Hindlimb muscle (tissue), 1 donor: Measurements from ENCODE around the gene IRAK1. TPM values are rescaled to one million over a fixed set of nuclear protein-coding genes. Genes with fewer than 3 reads are reported as not detected.
"Not testable (repeated sequence)": the region's sequence is repeated elsewhere in the genome, so short reads cannot be mapped to it uniquely, and the experiment has no call there.

Source experiments
- DNase-seq: peaks from one replicate; pipeline ENCODE4 v3.0.0-alpha.2; 2013
- polyA plus RNA-seq: library from polyadenylated mRNA; unstranded; fragments of 120-200 nt; gene quantifications from one replicate; pipeline ENCODE4 v1.2.1, GENCODE V29; 2013; ENCODE audit not compliant: insufficient read length

IRAK1 gene
- polyA plus RNA-seq, 1 donor: 46.3 TPM

- DNase-seq: no peak
These were observed 25.7 kb downstream of the IRAK1 start for GRCh38 chrX:153993978-153994377.

DNA sequence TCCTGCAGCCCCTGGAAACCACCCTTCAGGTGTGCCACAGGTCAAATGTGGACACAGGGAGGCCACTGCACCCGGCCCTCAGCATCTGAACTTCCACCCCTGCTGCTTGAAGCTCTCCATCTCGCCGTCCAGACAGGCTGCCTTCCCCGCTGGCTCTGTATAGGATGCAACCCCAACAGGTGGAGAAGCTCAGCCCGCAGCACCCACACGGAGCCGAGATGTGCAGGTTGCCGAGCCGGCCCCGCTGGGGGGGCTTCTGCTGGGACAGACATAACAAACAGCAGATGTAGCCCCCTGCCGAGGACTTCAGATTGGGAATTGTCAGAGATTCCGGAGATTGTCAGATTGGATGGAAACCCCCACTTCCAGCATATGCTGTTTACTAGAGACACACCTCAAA, 26.6 kb downstream of the IRAK1 start:
- DNase-seq: no peak

DNA sequence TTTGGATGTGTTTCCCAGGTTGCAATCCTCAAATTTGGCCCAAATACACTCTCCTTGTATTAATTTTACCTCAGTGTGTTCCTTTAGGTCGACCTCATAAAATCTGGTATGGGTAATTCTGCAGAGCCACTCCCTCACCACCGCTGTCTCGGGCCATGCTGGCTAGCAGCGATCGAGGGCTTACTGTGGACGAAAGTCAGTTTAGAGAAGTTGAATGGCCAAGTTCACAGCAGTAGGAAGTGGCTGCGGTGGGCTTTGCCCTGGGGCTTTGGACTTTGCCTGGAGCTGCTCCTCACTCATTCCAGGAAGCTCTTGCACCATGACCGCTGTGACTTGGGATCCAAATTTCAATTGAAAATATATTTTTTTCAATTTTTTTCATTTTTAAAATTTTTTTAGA, 27.5 kb downstream of the IRAK1 start:
- DNase-seq: no peak

DNA sequence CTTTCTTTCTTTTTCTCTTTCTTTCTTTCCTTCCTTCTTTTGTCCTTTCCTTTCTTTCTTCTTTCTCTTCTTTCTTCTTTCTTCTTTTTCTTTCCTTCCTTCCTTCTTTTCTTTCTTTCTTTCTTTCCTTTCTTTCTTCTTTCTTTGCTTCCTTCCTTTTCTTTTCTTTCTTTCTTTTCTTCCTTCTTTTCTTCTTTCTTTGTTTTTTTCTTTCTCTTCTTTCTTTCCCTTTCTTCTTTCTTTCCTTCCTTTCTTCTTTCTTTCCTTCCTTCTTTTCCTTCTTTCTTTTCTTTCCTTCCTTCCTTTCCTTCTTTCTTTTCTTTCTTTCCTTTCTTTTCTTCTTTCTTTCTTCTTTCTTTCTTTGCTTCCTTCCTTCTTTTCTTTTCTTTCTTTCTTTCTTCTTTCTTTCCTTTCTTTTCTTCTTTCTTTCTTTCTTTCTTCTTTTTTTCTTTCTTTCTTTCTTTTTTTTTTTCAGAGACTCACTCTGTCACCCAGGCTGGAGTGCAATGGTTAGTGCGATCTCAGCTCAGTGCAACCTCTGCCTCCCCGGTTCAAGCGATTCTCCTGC, 28.6 kb downstream of the IRAK1 start:
- DNase-seq: no peak

GRCh38 chrX:153989973-153990655, 29.6 kb downstream of the IRAK1 start:
- no peak for DNase-seq

DNA sequence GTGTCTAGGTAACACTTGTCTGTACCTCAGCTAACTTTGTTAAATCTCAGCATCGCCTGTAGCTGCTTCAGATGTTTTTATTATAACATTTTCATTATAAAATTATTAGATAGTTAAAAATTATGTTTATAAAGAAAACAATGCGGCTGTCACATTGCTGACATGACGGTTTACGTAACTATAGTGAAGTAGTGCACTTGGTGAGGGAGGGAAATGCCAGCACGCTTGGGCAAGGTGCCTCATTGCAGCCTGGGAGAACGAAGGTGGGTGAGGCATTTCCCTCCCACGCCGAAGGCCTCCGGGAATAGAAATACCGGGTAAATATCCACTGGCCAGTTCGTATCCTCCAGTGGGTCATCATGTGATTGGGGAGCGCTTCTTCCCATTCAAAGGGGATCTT, 31.2 kb downstream of the IRAK1 start:
- DNase-seq: no peak

DNA sequence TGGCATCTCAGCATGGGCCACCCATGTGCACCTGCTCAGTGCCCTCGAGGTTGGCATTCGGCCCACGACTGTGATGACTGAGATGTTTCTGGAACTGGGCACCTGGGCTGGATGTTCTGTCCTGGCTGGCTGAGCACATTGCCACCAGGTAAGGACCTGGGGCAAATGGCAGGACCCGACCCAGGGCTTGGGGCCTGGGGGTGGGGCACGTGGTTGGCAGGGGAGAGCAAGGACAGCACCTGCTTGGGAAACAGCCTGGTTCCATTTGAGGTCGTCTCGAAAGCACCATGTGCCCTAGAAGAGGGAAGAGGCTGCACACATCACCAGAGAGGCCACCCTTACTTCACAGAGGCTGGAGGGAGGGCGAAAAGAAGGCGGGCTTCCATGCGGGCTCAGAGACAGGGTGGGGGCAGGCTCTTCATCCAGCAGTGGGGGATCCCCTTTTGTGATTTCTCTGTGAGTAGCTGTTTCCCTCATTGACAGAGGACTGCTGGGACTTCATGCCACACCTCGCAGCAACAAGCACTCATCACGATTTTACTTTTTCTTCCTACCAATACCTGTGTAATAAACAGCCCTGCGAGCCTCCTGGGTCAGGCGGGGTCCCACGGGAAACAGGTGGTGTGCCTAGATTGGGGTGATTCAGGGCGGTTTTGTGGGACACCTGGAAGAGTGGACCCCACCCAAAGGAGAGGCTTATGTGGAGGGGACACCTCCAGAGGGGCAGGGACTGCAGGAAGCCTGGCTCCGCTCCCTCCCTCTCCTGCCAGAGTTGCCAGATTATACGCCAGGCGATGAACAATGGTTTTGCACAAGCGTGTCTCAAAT, 35.1 kb downstream of the IRAK1 start:
- no peak for DNase-seq

- no peak for DNase-seq
These were observed 36.3 kb downstream of the IRAK1 start for GRCh38 chrX:153983321-153983801.

DNA sequence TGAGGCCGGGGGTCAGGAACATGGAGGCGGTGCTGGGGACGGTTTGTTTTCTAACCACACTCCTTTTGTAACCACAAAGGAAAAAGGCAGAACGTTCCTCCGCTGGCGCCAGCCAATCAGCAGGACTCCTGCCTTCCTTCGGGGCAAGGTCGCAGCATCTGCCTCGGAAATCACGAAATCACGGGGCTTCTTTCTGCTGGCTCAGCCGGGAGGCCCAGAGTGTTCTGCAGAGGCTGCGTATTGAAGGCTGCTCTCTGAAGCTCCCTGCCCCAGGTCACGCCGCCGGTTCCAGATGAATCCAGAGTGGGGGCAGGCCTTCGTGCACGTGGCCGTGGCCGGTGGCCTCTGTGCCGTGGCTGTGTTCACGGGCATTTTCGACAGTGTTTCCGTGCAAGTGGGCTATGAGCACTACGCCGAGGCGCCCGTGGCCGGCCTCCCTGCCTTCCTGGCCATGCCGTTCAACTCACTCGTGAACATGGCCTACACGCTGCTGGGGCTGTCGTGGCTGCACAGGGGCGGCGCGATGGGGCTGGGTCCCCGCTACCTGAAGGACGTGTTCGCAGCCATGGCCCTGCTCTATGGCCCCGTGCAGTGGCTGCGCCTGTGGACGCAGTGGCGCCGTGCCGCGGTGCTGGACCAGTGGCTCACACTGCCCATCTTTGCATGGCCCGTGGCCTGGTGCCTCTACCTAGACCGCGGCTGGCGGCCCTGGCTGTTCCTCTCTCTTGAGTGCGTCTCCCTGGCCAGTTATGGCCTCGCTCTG, 37.8 kb downstream of the IRAK1 start:
- no peak for DNase-seq

DNA sequence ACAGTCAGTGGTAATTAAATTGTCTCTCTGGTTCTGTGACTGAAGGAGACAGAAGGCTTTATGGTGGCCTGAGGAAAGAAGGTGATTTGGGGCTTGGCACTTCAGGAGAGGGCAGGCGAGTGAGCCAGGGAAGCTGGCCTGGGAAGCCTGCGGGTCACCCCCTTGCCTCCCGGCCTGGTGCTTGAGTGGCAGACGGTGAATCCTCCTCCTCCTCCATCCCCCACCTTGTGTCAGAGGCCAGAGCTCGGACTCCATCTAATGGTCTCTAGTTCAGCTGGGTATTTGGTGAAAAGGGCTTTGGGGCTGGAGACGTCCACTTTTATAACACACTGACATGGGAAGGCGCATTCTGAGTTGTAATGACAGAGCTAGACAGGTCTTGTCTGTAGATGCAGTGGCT, 38.5 kb downstream of the IRAK1 start:
- DNase-seq: no peak

DNA sequence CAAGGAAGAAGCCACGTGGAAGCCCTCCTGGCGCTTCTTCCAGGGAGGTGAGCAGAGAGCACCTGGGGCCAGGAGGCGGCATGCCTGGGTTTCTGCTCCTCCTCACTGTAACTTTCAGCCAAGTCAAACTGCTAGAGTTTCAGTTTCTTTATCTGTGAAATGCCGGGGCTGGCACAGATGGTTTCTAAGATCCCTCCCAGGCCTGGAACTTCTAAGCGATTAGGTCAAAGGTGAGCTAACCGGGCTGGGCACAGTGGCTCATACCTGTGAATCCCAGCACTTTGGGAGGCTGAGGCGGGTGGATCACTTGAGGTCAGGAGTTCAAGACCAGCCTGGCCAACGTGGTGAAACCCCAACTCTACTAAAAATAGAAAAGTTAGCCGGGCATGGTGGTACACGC, 39.3 kb downstream of the IRAK1 start:
- not testable (repeated sequence) for DNase-seq

- DNase-seq: no peak
These were observed 44.9 kb downstream of the IRAK1 start for GRCh38 chrX:153974726-153975286.

GRCh38 chrX:153974003-153974725, 45.5 kb downstream of the IRAK1 start:
- DNase-seq: no peak

DNA sequence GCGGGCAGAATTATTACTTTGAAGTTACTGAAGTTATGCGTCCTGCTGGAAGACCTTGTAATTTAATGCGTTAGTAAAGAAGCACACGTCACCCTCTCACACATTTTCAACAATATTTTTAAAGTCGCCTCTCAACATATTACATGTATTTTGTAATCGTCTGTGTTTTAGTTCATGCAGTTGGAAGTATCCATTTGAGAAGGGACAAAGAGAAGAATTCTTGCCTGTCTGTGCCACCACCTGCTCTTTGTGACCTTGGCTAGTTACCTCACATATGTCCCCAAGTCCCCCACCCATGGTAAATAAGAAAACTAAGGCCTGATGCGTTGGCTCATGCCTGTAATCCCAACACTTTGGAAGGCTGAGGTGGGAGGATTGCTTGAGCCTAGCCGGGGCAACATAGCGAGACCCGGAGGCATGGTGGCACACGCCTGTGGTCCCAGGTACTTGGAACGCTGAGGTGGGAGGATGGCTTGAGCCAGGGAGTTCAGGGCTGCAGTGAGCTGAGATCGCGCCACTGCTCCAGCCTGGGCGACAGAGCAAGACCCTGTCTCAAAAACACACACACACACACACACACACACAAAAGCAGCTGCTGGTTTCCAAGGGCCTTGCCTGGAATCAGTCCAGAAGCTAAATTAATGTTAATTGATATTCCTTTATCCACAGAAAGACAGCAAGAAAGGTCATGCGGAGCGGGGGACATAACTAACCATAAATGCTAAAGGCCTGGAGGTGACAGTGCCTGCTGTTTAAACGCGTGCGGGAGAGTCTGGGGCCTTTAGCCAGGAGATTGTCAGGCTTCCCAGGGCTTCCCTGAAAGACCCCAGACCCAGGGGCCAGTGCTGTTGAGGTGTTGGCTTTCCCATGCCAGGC, 46.3 kb downstream of the IRAK1 start:
- no peak for DNase-seq

DNA sequence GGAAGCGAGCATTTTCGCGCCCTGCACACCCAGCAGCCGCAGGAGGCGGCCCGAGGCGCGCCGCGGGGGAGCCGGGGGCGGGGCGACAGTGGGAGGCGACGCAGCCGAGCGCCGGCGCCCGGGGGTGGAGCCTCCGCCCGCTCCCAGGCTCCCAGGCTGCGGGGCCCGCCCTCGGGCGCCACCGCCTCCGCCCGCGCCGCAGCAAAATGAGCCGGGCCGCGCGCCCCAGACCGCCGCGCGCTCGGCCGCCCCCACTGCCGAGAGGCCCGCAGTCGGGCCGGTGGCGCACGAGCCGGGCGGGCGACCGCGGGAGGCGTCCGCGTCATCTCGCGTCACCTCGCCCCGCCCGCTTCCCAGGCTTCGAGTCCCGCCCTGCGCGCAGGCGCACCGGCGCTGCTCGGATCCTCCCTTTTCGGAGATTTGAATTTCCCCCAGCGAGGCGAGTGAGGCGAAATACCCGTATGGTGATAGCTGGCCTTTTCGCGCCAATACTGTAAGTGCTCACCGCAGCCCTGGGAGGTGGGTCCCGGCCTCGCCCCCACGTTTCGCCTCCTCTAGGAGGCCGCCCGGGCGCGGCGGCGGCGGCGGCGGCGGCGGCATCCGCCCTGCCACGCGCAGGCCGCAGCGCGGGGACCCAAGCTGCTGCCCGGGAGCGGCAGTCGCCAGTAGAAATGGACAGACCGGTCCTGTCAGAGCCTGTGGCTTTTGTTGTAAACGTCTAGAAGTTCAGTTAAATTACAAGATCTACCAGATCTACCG, 47.2 kb downstream of the IRAK1 start, which contains the start of gene TMEM187:
TSS of gene TMEM187 (plus strand) at position 387 of the 759 bp plus-strand sequence. CDS start 9,309 bp downstream, outside the sequence.
- DNase-seq: peak; percentile 89

DNA sequence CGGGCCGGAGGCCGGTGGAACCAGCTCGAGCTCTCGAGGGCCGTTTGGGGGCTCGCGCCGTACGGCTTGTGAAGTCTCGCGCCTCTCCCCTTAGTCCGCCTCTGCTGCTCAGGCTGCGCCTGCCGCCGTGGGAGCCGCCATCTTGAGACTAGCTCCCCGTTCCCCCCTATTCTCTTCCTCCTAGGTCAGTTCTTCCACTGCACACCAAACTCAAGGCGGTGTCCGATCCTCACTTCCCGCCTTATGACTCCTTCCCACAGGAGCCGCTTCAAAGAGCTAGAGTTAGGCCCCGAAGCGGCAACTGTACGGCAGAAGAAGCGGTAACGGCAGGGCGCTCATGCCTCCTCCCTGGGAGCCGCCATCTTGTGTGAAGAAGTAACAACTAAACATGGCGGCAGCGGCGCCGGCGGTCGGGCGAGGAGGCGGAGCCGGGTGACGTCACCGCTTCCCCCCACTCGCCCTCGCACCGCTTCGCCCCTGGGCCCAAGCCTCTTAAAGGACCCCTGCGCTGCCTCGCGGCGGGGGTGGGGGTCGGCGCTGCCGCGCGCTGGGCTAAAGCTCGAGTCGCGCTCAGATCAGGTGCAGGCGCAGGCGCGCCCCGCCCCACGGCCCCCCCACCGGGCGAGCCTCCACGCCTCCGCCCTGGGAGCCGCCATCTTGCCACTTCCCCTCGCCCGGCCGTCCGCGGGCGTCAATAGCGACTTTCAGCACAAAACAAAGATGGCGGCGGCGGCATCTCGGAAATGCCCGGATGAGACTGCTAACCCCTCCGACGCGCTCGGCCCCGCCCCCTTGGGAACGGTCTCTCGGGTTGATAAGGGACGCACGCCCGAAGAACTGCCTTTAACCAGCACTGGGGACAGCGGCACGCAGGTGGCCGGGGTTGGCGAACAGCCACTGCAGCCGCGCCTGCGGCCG, 48.0 kb downstream of the IRAK1 start, which contains the start of gene HCFC1:
TSS of gene HCFC1 (minus strand) at position 369 of the 918 bp plus-strand sequence. CDS start 978 bp downstream, outside the sequence.
- peak; percentile 92 for DNase-seq

- DNase-seq: peak; percentile 84
These were observed 48.6 kb downstream of the IRAK1 start for GRCh38 chrX:153971124-153971449.

- peak; percentile 73 for DNase-seq
These were observed 49.2 kb downstream of the IRAK1 start for GRCh38 chrX:153970357-153971123.
